Renal cortex interstitium (tissue), 11 donors: Measurements from ENCODE around the gene ABI1. TPM values are rescaled to one million over a fixed set of nuclear protein-coding genes. Genes with fewer than 3 reads are reported as not detected.
A peak's percentile ranks its signal among the peaks of the same experiment; 100 is the strongest.

Experiments used
- DNase-seq, 11 donors: peaks; one replicate each; pipeline ENCODE4 v3.0.0-alpha.2; 2013; ENCODE audit warnings: low read depth in 9 of 11, low spot score in 4 of 11; ENCODE audit errors: extremely low read depth in 1 of 11
- polyA plus RNA-seq, 3 donors: library from polyadenylated mRNA; unstranded; fragments of 120-200 nt; gene quantifications; one replicate each; pipeline ENCODE4 v1.2.1, GENCODE V29; 2013; ENCODE audit not compliant: insufficient read length in 3 of 3

ABI1 gene
- polyA plus RNA-seq, 3 donors: 60.3 to 69.2 (median 61.8) TPM

DNA sequence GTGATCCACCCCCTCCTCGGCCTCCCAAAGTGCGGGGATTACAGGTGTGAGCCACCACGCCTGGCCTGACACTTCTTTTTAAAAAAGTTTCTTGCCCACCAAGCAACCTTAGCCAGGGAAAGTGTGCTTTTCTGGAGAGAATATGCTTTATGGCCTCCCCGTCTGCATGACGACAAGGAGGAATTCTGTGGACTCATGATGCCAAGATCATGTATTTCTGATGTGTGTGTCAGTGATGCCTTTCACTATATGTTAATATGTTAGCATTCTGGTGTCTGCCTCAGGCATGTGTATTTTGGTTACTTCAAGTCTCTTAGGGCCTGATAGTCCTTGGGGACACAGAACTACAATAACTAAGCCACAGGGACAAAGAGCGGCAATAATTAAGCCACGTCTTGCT, 161.1 kb downstream of the ABI1 start:
- no peak for DNase-seq

DNA sequence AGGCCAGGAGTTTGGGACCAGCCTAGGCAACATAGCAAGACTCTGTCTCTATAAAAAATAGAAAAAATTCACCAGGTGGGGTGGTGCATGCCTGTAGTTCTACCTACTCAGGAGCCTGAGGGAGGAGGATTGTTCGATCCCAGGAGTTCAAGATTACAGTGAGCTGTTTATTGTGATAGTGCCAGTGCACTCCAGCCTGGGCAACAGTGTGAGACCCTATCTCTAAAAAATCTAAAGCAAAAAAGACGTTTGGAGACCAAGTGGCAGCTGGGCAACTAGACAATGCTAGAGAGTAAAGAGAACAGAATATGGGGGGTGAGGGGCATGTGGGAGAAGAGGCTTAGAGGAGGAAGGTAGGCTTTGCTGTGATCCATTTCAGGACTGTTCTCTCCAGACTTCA, 161.8 kb downstream of the ABI1 start:
- no peak for DNase-seq

DNA sequence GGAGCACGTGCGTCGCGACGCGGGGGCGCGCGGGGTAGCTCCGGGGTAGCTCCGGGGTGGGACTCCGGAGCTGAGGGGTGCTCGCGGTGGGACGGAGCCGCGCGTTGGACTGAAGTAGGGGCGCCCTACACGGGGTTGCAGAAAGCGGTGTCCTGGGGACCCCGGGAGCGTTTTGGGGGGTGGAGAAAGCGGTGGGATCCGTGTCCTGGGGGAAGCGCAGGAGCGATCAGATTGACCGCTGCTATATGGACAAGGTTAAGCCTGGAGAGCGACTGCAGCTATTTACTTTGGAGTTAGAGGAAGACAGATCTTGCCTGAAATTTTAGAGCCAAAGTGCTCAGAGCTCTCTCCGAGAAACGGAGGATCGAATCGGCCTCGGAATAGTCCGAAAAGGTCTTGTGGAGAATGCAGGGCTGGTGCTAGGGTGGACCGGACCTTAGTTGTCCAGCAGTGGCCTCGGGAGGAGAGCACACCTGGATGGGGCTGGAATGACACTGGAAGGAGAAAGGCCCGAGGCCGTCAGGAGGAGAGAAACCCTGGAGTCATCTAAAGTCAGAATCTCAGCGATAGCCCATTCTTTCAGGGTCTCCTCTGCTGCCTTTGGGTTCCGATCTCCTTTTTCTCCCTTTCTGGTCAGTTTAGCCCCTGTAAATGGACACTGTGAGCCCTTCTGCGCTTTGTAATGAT, 162.7 kb downstream of the ABI1 start:
- DNase-seq: no peak

DNA sequence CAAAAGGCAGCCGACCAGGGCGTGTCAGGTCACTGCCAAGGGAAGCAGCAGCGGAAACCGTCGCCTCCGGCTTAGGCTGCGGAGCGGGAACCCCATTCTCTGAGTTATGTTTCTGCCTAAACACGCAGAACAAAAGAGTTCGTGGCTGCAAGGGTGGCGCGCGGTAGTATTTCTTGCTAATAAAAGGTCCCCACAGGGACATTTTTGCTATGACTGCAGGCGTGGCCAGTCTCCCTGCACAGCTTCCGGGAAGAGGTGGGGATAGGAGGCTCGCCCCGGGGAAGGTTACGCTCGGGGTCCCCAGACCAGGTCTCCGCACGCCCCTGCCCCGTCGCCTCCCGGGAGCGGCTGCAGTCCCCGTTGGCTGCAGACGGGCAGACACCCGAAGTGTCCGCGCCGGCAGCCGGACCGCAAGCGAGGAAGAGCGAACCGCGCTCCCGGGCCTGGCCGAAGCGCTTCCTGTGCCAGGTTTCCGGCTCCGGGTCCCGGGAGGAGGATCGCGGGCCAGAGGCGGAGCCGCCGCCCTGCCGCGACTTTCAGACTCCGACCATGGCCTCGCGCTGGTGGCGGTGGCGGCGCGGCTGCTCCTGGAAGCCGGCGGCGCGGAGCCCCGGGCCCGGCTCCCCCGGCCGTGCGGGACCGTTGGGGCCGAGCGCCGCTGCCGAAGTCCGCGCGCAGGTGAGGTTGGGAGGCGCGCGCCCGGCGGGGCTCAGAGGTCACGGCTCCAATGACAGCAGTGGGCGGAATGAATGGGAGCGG, 163.4 kb downstream of the ABI1 start, which contains the start of gene PDSS1:
PDSS1 (plus strand) TSS at position 539 of the 759 bp plus-strand sequence; CDS start at position 550, 11 bp downstream.
- peak in 10 of 11 donors; percentile 44 to 62 (median 58) for DNase-seq

DNA sequence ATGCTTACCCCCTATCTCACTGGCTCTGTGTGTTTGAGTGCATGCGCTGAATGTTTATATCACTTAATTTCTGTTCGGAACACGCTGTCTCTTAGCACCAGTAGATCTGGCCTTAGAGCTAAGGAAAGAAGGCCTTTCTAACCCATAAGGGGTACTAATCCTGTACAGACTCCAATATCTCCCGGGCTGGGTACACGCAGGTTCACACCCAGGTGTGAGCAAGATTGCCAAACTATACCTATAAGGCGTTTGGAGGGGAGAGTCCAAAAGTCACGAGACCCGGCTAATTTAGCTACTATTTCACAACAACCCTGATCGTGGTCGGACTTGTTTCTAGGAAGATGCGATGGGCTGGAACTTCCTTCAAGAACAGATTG, 164.0 kb downstream of the ABI1 start:
- DNase-seq: no peak

Other genes starting within 250 kb of the ABI1 start
- gene PDSS1, start 163.3 kb downstream of the ABI1 start, polyA plus RNA-seq: 10 to 100 TPM; 10.8 to 13.7 (median 12.1) TPM
- 10 to 100 TPM; 13.6 to 18.2 (median 15.6) TPM for gene ANKRD26, start 239.5 kb upstream of the ABI1 start, polyA plus RNA-seq